SK-N-SH (cell line): ENCODE results near the gene ALDH16A1. TPM values are rescaled to one million over a fixed set of nuclear protein-coding genes. Genes with fewer than 3 reads are reported as not detected.

Experiments used
- CTCF ChIA-PET: fragments of 300-600, 350-600 bp; formaldehyde crosslinking; extraction: SDS; loops from one replicate; lab custom pipeline; 2021; lab: Yijun Ruan, JAX
- POLR2A ChIA-PET: fragments of 350-600 bp; sonication (Branson Sonifier 250); formaldehyde crosslinking; extraction: SDS; loops from one replicate; lab custom pipeline; 2020; ENCODE audit warnings: antibody characterized with exemption, inconsistent platforms; lab: Yijun Ruan, JAX
- DNase-seq: peaks from one replicate; pipeline ENCODE4 v3.0.0; 2012
- H2AFZ ChIP-seq: fragments of 200-600 bp; sonication (generic); 2 replicates; pipeline ENCODE4 v1.8.1; 2016; ENCODE audit warnings: antibody characterized with exemption, mild to moderate bottlenecking, low read depth
- H3F3A ChIP-seq: fragments of 200-600 bp; sonication (generic); replicated peaks from 2 replicates; pipeline ENCODE3; 2016; ENCODE audit warnings: antibody characterized with exemption, mild to moderate bottlenecking; ENCODE audit not compliant: insufficient read depth
- H3K27ac ChIP-seq, 2 experiments: fragments of 200-500 bp in 1 of 2; fragments of 200-600 bp in 1 of 2; sonication (Bioruptor generic) in 1 of 2; sonication (generic), shearing (Covaris generic) in 1 of 2; 2 replicates each; pipeline versions ENCODE4 v1.5.1 to v1.6.1; 2014 to 2016; ENCODE audit warnings: low read depth in 2 of 2, inconsistent platforms in 1 of 2, low read length in 1 of 2, mild to moderate bottlenecking in 1 of 2, mixed read lengths in 1 of 2
- H3K27me3 ChIP-seq: fragments of 200-600 bp; sonication (generic), shearing (Covaris generic); 2 replicates; pipeline ENCODE4 v1.6.1; 2016; ENCODE audit warnings: mixed run types; ENCODE audit not compliant: insufficient read depth
- H3K36me3 ChIP-seq, 2 experiments: fragments of 200-500 bp in 1 of 2; fragments of 200-600 bp in 1 of 2; sonication (Bioruptor generic) in 1 of 2; sonication (generic) in 1 of 2; replicated peaks in 1 of 2; 2 replicates each; pipeline versions ENCODE3 to v1.5.1; 2014 to 2016; ENCODE audit warnings: low read length in 1 of 2, mild to moderate bottlenecking in 1 of 2; ENCODE audit not compliant: insufficient read depth in 2 of 2, control insufficient read depth in 1 of 2
- H3K4me1 ChIP-seq, 2 experiments: fragments of 200-500 bp in 1 of 2; fragments of 200-600 bp in 1 of 2; sonication (Bioruptor generic) in 1 of 2; sonication (generic), shearing (Covaris generic) in 1 of 2; 2 replicates each; pipeline versions ENCODE4 v1.5.1 to v1.6.1; 2014 to 2016; ENCODE audit warnings: low read depth in 1 of 2, low read length in 1 of 2, mixed run types in 1 of 2; ENCODE audit not compliant: insufficient read depth in 2 of 2, control insufficient read depth in 1 of 2
- H3K4me2 ChIP-seq: fragments of 200-600 bp; sonication (generic), shearing (Covaris generic); 2 replicates; pipeline ENCODE4 v1.6.1; 2017; ENCODE audit warnings: mixed run types
- H3K4me3 ChIP-seq, 2 experiments: fragments of 200-500 bp in 1 of 2; fragments of 200-600 bp in 1 of 2; sonication (Bioruptor generic) in 1 of 2; sonication (generic), shearing (Covaris generic) in 1 of 2; 2 replicates each; pipeline versions ENCODE4 v1.5.1 to v1.8.1; 2014 to 2016; ENCODE audit warnings: low read depth in 2 of 2, inconsistent platforms in 1 of 2, low read length in 1 of 2, mild to moderate bottlenecking in 1 of 2, mixed read lengths in 1 of 2, moderate library complexity in 1 of 2
- H3K79me2 ChIP-seq: fragments of 200-600 bp; sonication (generic); 2 replicates; pipeline ENCODE4 v1.8.1; 2017; ENCODE audit warnings: mild to moderate bottlenecking; ENCODE audit not compliant: insufficient read depth
- H3K9ac ChIP-seq: fragments of 200-600 bp; sonication (generic); 2 replicates; pipeline ENCODE4 v1.6.1; 2017; ENCODE audit warnings: mixed run types
- H3K9me2 ChIP-seq: fragments of 200-600 bp; sonication (generic); 2 replicates; pipeline ENCODE4 v1.6.1; 2017; ENCODE audit warnings: mixed run types
- H3K9me3 ChIP-seq: fragments of 200-600 bp; sonication (generic); 2 replicates; pipeline ENCODE4 v1.6.1; 2017; ENCODE audit warnings: mixed run types, mild to moderate bottlenecking, moderate library complexity
- H4K20me1 ChIP-seq: fragments of 200-600 bp; sonication (generic); 2 replicates; pipeline ENCODE4 v1.6.1; 2017; ENCODE audit warnings: mild to moderate bottlenecking, mixed run types; ENCODE audit not compliant: insufficient read depth
- CHD2 ChIP-seq: fragments of 150-350 bp; IDR thresholded peaks from 2 replicates; pipeline ENCODE4 v1.6.1; 2018; ENCODE audit warnings: low read length; ENCODE audit not compliant: partially characterized antibody
- EZH2phosphoT487 ChIP-seq: fragments of 200-600 bp; sonication (generic); IDR thresholded peaks from 2 replicates; pipeline ENCODE4 v1.6.1; 2017; ENCODE audit warnings: low read depth, mixed run types, mild to moderate bottlenecking, antibody characterized with exemption, moderate library complexity, borderline replicate concordance
- FOXJ3 ChIP-seq: sonication (generic); formaldehyde crosslinking; IDR thresholded peaks from 2 replicates; pipeline ENCODE4 v1.5.1; 2020; ENCODE audit warnings: mild to moderate bottlenecking, missing genetic modification reagents
- IRF3 ChIP-seq: fragments of 150-350 bp; IDR thresholded peaks from 2 replicates; pipeline ENCODE4 v1.6.1; 2016; ENCODE audit warnings: mild to moderate bottlenecking, low read depth, low read length
- NFIC ChIP-seq: IDR thresholded peaks from 2 replicates; pipeline ENCODE4 v1.4.0; 2012; ENCODE audit warnings: borderline replicate concordance
- POLR2AphosphoS5 ChIP-seq: IDR thresholded peaks from 2 replicates; pipeline ENCODE4 v1.6.1; 2012; ENCODE audit warnings: low read depth, low read length
- RCOR1 ChIP-seq: fragments of 150-350 bp; IDR thresholded peaks from 2 replicates; pipeline ENCODE4 v1.6.1; 2017; ENCODE audit warnings: antibody characterized with exemption, low read length
- TEAD4 ChIP-seq: IDR thresholded peaks from 2 replicates; pipeline ENCODE4 v1.4.0; 2012; ENCODE audit warnings: mild to moderate bottlenecking, borderline replicate concordance; ENCODE audit not compliant: insufficient read depth
- YY1 ChIP-seq: IDR thresholded peaks from 2 replicates; pipeline ENCODE4 v1.4.0; 2012; ENCODE audit warnings: low read depth, mild to moderate bottlenecking
- WGBS: methylation state at CpG from one replicate; pipeline ENCODE4 v1.1.6; 2017; ENCODE audit warnings: low lambda C conversion rate; 5-methylcytosine and 5-hydroxymethylcytosine counted together
- polyA plus RNA-seq, 3 experiments: library from polyadenylated mRNA; depleted of rRNA; stranded (reverse); fragments of >200 nt; gene quantifications; 2 replicates each; pipeline ENCODE4 v1.2.3, GENCODE V29; 2012
- TF ChIP-seq, protein P1 (sequence below): IDR thresholded peaks from 2 replicates; pipeline ENCODE4 v1.6.1; 2012; ENCODE audit warnings: mild to moderate bottlenecking, low read depth, low read length, moderate library complexity
- TF ChIP-seq, protein P2 (sequence below): IDR thresholded peaks from 2 replicates; pipeline ENCODE4 v1.4.0; 2012; ENCODE audit warnings: low read depth
- TF ChIP-seq, protein P3 (sequence below): IDR thresholded peaks from 2 replicates; pipeline ENCODE4; 2012
- TF ChIP-seq, protein P4 (sequence below): IDR thresholded peaks from 2 replicates; pipeline ENCODE4 v1.4.0; 2012; ENCODE audit warnings: low read depth, borderline replicate concordance

Gene ALDH16A1
- polyA plus RNA-seq, 1 of the 3 experiments (the other 2 are of a cell fraction): 15.7 TPM

GRCh38 chr19:49434907-49435583 lies 18.0 kb upstream of the ALDH16A1 start:
- no peaks in the 10 kb centered on the region for H3K9me2 ChIP-seq
- TF ChIP-seq, protein P1, sequence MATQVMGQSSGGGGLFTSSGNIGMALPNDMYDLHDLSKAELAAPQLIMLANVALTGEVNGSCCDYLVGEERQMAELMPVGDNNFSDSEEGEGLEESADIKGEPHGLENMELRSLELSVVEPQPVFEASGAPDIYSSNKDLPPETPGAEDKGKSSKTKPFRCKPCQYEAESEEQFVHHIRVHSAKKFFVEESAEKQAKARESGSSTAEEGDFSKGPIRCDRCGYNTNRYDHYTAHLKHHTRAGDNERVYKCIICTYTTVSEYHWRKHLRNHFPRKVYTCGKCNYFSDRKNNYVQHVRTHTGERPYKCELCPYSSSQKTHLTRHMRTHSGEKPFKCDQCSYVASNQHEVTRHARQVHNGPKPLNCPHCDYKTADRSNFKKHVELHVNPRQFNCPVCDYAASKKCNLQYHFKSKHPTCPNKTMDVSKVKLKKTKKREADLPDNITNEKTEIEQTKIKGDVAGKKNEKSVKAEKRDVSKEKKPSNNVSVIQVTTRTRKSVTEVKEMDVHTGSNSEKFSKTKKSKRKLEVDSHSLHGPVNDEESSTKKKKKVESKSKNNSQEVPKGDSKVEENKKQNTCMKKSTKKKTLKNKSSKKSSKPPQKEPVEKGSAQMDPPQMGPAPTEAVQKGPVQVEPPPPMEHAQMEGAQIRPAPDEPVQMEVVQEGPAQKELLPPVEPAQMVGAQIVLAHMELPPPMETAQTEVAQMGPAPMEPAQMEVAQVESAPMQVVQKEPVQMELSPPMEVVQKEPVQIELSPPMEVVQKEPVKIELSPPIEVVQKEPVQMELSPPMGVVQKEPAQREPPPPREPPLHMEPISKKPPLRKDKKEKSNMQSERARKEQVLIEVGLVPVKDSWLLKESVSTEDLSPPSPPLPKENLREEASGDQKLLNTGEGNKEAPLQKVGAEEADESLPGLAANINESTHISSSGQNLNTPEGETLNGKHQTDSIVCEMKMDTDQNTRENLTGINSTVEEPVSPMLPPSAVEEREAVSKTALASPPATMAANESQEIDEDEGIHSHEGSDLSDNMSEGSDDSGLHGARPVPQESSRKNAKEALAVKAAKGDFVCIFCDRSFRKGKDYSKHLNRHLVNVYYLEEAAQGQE: no peak
- TF ChIP-seq IRF3 (peak; percentile 22; the same call in 1 of the 2 replicates), POLR2AphosphoS5 (no peak)
- TF ChIP-seq, protein P2, sequence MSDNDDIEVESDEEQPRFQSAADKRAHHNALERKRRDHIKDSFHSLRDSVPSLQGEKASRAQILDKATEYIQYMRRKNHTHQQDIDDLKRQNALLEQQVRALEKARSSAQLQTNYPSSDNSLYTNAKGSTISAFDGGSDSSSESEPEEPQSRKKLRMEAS: no peak
- TF ChIP-seq, protein P3, sequence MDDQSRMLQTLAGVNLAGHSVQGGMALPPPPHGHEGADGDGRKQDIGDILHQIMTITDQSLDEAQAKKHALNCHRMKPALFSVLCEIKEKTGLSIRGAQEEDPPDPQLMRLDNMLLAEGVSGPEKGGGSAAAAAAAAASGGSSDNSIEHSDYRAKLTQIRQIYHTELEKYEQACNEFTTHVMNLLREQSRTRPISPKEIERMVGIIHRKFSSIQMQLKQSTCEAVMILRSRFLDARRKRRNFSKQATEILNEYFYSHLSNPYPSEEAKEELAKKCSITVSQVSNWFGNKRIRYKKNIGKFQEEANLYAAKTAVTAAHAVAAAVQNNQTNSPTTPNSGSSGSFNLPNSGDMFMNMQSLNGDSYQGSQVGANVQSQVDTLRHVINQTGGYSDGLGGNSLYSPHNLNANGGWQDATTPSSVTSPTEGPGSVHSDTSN: peak; percentile 31; the same call in 1 of the 2 replicates
- H3K27ac ChIP-seq: no peak overlapping the region
- ChIA-PET CTCF (interaction anchor here (1.6 to 3.7 kb wide), 5 partner anchors 8 to 44 kb away, joined by 3 to 36 read pairs (median 8); partner anchors contain the start of gene PTH2), POLR2A (no interaction called here)
- WGBS: 64% methylated on average over 18 of the region's 18 CpGs
- DNase-seq: peak; percentile 67
- H2AFZ ChIP-seq: no peak overlapping the region
- no peaks in the 10 kb centered on the region for H3K36me3 ChIP-seq
- peaks cover 95% of the 10 kb centered on the region for H3K27me3 ChIP-seq
- no peaks in the 10 kb centered on the region for H3K79me2 ChIP-seq
- H4K20me1 ChIP-seq: no peaks in the 10 kb centered on the region
- H3K4me2 ChIP-seq: no peak overlapping the region
- no peak overlapping the region for H3K9ac ChIP-seq
- peaks cover 4% of the 10 kb centered on the region for H3F3A ChIP-seq
- peaks cover 0 to 10% of the 10 kb centered on the region in 2 experiments; a peak in 1 of 4 replicates for H3K4me1 ChIP-seq
- no peak overlapping the region for H3K4me3 ChIP-seq
- no peaks in the 10 kb centered on the region for H3K9me3 ChIP-seq

GRCh38 chr19:49435670-49436069 lies 17.4 kb upstream of the ALDH16A1 start:
- CTCF ChIA-PET: interaction anchor here (1.5 to 3.7 kb wide), 6 partner anchors 7 to 44 kb away, joined by 3 to 36 read pairs (median 7); partner anchors contain the start of gene PTH2
- no peak overlapping the region for H2AFZ ChIP-seq
- TF ChIP-seq, protein P1: no peak
- TF ChIP-seq NFIC: no peak
- TF ChIP-seq YY1: no peak
- TF ChIP-seq CHD2: no peak
- no peak for TF ChIP-seq POLR2AphosphoS5
- no peak for TF ChIP-seq EZH2phosphoT487
- TF ChIP-seq FOXJ3 (CRISPR knock-in tag): no peak
- TF ChIP-seq, protein P4, sequence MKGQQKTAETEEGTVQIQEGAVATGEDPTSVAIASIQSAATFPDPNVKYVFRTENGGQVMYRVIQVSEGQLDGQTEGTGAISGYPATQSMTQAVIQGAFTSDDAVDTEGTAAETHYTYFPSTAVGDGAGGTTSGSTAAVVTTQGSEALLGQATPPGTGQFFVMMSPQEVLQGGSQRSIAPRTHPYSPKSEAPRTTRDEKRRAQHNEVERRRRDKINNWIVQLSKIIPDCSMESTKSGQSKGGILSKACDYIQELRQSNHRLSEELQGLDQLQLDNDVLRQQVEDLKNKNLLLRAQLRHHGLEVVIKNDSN: no peak
- no peak for TF ChIP-seq RCOR1
- TF ChIP-seq TEAD4: no peak

More at GRCh38 chr19:49435670-49436069, 17.4 kb upstream of the ALDH16A1 start:
- H3K9me3 ChIP-seq: no peaks in the 10 kb centered on the region
- no peaks in the 10 kb centered on the region for H4K20me1 ChIP-seq
- peaks cover 7% of the 10 kb centered on the region for H3F3A ChIP-seq
- no peak overlapping the region for H3K9ac ChIP-seq
- no peaks in the 10 kb centered on the region for H3K9me2 ChIP-seq
- no peak overlapping the region for H3K4me2 ChIP-seq
- no peak for DNase-seq
- H3K4me1 ChIP-seq: peaks cover 0 to 15% of the 10 kb centered on the region in 2 experiments; a peak in 1 of 4 replicates
- H3K27me3 ChIP-seq: peaks cover 96% of the 10 kb centered on the region
- H3K36me3 ChIP-seq: no peaks in the 10 kb centered on the region
- no peaks in the 10 kb centered on the region for H3K79me2 ChIP-seq
- no peak overlapping the region for H3K4me3 ChIP-seq
- H3K27ac ChIP-seq: no peak overlapping the region
- WGBS: 84% methylated on average over 10 of the region's 10 CpGs
- POLR2A ChIA-PET: no interaction called here
